Lung microvascular endothelial cell (primary cell): ENCODE results near the gene PALB2. TPM values are rescaled to one million over a fixed set of nuclear protein-coding genes. Genes with fewer than 3 reads are reported as not detected.
A peak's percentile ranks its signal among the peaks of the same experiment; 100 is the strongest.
"Not testable (repeated sequence)": the region's sequence is repeated elsewhere in the genome, so short reads cannot be mapped to it uniquely, and the experiment has no call there.

Experiments used
- DNase-seq, 2 donors: peaks; one replicate each; pipeline versions ENCODE4 v3.0.0 to v3.0.0-alpha.2; 2010; ENCODE audit warnings: low read depth in 2 of 2
- total RNA-seq: library from RNA; depleted of rRNA; stranded (reverse); fragments of >200 nt; gene quantifications from 2 replicates; pipeline ENCODE4 v1.2.1, GENCODE V29; 2014

PALB2 gene
- total RNA-seq, 1 donor from 2014 or later = 6.2 TPM

DNA sequence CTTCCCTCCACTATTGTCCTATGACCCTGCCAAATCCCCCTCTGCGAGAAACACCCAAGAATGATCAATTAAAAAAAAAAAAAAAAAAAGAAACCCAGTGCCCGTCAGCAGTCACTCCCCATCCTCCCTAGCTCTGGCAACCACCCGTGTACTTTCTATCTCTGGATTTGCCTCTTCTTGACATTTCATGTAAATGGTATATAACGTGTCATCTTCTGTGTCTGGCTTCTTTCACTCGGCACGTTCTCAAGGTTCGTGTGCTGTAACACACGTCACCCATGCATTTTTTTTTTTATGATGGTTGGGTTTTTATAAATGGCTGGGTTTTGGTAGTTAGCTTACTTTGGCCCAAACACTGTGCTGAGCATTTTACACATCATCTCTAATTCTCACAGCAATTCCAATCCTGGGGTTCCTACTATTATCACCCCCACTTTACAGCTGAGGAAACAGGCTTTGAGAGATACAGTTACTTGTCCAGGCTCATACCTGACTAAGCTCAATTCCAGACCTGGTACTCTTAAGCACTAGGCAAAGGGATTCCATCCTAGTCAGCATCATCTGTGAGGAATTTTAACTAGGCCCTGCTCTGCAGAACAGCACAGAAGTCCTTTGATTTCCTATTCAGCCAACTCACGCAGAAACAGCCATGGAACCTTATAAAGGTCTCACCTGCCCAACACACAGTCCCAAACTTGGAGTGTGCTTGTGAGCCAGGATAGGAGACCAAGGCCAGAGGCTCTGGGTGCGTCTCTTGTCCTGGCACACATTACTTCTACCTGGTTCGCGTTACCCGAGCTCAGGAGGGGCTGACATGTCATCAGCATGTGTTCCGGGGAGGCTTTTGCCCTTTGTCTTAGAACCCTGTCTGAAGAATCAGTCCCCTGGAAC lies 56.7 kb downstream of the PALB2 start:
- no peak for DNase-seq

DNA sequence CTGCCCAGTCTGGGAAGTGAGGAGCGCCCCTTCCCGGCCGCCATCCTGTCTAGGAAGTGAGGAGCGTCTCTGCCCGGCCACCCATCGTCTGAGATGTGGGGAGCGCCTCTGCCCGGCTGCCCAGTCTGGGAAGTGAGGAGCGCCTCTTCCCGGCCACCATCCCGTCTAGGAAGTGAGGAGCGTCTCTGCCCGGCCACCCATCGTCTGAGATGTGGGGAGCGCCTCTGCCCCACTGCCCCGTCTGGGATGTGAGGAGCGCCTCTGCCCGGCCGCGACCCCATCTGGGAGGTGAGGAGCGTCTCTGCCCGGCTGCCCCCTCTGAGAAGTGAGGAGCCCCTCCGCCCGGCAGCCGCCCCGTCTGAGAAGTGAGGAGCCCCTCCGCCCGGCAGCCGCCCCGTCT lies 57.8 kb downstream of the PALB2 start:
- DNase-seq = not testable (repeated sequence)

DNA sequence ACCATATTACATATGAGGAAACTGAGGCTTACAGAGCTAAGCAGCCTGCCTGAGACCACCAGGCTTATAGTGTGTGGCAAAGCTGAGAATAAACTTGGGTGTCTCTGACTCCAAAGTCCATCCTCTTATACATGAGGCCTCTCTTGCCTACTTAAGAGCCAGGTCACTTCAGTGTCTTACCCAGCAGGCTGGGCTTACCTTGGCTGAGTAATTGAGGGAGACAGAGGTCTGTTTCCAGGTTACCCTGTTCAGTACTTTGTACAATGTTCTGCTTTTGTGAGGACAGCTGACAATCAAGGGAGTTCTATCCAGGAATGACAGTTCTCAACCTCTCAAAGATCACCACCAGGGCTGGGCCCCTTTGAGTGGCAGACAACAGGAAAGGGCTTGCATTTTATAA lies 59.3 kb downstream of the PALB2 start:
- no peak for DNase-seq

DNA sequence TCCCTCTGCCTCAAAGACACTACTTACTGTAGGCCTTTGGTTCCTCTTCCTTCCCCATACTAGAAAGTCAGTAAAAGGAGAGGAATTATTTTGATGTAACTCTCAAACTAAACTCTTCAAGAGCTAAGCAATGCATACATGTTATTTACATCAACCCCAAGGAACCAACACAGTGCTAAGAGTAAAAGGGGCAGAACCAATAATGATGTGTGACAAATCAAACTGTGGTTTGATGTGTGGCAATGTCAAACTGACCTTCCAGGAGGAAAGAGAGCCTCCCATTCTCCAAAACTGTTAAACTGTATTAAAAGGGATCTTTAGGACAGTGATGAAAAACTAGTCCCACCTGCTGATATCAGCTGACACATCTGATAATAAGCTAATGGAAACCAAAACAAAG lies 60.7 kb downstream of the PALB2 start:
- no peak for DNase-seq

DNA sequence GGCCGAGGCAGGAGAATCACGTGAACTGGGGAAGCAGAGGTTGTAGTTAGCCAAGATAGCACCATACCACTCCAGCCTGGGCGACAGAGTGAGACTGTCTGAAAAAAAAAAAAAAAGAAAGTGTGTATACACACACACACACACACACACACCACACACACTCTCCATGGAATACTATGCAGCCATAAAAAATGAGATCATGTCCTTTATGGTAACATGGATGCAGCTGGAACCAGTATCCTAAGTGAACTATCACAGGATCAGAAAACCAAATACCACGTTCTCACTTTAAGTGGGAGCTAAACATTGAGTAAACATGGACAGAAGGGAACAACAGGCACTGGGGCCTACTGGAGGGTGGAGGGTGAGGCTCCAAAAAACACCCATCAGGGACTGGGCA lies 61.7 kb downstream of the PALB2 start:
- DNase-seq = no peak

DNA sequence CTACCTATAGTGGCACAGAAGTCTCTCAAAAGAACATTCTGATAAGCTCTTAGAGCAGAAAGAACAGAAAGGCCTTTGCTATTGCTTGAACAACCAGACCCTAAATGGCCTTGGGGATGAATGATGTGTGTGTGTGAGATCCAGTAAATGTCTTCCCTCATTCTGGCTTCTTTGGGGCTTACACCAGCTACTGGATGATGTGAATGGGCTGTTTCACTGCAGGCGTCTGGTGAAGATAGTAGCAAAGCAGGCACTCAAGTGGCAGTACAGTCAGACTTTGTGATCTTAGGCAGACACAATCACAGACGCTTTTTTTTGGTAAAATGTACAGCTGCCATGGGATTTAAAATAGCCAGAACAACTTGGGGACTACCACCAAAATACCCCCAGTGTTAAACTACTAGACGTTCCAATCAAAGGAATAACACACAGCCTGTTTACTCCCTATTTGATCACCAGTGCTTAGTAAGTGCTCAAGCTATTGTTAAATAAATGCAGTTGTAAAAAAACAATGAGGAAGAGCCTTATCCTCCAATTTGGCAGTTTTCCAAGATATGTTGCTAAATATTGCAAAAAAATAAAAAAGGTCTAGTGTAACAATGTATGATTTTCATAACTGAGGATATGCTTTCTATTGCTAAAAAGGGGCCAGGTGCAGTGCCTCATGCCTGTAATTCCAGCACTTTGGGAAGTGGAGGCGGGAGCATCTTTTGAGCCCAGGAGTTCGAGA lies 62.8 kb downstream of the PALB2 start:
- DNase-seq = peak; percentile 85 to 86

DNA sequence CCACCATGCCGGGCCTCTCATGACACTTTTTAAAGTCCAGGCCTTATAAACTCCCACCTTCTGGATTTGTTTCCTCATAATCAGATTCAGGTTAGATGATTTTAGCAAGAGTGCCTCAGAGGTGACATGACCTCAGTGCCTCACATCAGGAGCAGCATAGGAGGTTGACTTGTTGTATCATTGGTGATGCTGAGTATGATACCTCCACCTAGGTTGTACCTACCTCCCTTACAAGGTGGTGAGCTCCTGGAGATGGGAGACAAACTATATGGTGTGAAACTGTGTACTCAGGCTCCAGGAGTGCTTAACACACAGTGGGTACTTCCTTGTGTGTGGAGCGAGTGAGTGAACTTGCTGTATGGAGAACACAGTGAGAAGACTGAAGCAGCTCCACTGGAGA lies 63.6 kb downstream of the PALB2 start:
- DNase-seq = no peak

DNA sequence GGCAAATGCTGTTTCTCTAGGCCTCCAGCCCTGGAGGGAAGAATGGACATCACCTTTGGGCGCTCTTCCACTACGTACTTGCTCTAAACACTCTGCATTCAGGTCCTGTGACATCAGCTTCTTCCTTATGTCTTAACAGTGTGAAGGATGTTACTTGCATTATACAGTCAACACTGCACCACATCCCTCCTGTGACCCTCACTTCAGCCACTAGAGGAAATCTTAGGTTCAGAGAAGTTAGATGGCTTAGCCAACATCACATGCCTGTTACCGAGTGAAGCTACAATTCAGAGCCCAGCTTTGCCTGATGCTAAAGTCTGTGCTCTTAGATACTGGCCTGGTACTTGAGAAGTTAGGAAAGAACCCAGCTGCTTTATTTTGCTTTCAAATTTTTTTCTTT lies 65.3 kb downstream of the PALB2 start:
- DNase-seq = no peak

DNA sequence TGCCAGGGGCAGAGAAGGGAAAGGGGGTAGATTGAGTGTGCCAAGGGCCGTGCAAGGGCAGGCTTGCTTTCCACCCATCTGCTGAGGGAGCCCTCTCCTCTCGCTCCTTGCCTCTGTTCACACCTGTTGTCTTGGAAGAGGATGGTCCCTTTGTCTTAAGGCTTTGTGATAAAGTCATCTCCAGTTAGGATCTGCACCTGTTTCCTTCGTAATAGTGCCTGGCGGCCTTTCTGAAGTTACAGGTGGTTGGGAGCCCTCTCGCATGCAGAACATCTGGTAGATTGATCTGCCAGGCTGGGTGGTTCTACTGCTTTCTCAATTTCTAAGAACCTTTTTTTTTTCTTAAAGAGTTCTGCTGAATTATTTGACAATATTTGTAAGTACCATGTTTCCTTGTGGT lies 67.3 kb downstream of the PALB2 start:
- DNase-seq = no peak

DNA sequence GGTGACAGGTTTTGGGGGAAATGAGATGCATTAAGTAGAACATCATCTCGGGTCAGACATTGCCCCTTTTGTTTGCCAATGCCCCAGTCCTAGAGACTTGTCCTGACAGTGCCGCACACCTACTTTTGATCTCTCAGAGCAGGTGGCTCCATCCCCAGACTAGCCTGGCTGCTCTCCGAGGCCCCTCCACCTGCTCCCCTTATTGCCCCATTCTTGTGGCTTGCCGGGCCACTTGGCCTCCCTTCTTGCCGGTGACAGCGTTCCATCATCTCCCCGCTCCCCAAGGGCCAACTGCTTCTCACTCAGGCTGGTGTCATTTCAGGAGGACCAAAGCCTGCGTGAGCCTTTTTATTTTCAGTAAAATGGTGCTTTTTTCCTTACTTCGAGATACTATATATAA lies 68.7 kb downstream of the PALB2 start:
- DNase-seq = no peak

DNA sequence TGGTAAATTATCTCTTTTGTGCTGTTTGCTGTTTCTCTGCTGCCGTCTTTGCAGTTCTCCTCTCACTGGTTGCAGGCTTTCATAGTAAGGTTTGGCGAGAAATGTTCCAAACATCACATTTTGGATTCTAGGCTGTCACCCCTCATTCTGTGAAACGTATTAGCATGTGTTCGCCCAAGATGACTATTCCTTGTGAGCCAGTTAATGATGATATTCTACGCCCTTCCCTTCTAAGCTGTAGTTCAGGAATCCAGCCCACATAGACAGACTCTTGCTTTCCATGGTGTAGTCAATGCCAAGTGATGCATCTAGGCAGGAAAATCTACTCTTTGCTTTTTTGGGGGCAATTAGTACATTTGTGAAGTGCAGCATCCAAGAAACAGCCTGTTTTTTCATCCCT lies 69.2 kb downstream of the PALB2 start:
- DNase-seq = no peak

DNA sequence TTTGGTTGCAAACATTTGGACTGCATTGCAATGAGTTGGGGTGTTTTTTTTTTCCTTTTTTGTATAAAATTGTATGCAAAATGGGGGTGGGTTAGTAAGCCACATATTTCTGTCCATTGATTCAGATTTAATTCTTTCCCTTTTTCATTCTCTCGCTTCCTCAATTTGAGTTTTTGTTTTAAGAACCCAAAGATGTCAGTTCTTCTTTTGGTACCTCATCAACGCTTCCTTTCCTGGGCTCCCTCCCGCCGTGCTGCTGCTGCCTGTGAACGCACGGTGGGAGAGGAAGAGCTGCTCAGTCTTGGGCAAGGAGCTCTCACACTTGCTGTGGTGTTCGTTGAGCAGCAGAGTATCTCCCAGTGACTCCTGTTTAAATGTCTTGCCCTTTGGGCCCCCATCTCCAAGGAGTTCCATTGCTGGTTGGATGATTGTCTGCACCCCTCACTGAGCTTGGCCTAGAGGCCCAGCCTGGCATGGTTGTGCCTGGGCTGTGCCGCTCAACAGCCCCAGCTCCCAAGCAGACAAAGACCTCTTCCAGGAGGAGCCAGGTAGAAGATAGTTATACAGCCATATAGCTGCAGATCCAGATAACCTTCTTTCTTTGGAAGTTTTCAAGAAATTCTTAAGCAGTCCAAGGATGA lies 70.0 kb downstream of the PALB2 start:
- DNase-seq = no peak

DNA sequence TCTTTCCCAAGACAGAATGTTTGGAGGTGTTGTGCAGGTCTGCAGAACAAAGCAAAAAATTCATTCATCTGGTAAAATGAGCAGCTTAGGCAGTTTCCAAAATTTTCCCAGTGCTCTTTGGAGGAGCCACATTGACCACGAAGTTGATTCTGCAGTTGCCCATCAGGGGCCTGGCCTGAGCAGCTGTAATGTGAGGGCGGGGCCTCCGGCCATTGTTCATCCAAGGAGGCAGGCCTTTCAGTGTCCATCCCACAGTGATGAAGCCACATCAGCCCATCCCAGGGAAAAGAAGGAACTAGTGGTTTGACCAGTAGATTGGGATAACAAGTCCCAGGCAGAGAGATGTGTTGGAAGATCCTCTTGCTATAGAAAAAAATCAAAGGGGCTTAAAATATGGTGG lies 73.5 kb downstream of the PALB2 start:
- DNase-seq = no peak

DNA sequence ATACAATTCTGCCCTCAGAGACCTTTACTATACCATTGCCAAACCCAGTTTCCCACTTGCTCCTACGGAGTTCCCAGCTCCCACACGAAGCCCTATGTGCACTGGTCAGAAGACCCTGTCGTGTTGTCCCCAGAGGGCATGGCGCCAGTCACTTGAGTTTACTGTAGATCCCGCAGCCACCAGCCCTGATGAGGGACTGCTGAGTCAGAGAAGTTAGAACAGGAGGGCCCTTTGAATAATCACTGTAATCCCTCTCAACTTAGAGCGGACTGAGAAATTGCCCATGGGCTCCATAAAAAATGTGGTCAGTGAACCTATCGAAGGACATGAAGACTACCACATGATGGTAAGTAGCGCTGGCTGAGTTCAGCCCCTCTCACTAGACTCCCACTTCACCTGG lies 74.4 kb downstream of the PALB2 start:
- DNase-seq = no peak

DNA sequence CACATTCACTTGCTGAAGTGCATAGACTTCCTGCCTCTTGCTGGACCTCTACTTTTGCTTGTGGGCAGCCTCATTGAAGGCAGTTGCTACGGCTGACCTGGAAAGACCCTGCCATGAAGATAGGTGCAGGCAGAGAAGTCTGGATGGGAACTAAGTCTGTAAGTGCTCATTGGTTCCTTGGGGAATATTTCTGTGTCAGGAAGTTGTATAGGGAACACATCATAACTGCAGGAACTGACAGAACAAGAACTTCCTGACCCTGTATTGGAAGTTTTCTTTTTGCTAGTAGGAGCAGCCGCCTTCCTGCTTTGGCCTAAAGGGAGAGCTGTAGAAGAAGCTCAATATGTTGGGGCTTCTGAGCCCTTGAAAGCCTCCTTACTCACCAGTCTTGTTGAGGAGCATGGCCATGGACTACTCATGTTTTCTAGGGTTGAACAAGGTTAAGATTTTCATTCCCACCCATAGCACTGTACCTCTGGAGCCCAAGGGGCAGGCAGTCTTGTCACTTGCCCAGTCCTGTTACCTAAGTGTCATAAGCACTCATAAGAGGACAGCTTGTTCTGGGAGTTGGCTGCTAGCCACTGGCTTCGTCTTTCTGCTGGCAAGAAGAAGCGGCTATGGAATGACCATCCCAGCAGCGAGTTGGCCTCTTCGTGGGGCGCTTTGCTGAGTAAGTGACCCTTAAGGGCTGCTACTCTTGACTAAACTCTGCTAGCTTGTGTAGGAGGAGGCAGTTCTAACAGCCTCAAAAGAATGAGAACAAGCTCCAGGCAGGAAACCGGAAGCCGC lies 76.3 kb downstream of the PALB2 start:
- DNase-seq = peak in 1 of 2 donors; percentile 49

DNA sequence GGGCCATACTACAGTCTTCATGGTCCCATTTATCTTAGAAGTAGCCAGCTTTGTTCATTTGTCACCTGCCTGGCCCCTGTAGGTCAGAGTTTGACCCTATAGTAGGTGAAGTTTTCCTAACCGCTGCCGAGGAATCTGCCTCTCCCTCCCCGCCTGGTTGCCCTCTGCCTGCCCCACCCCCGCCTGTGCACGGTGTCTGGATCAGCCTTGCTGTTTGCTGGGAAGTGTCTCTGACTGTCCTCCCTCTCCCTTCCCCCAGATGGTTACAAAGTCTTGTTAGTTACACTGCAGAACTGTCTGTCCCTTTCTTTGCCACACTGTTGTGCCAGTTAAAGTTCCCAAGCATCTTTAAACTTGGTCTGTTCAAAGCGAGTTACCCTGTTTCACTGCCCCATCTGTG lies 77.9 kb downstream of the PALB2 start:
- no peak for DNase-seq

DNA sequence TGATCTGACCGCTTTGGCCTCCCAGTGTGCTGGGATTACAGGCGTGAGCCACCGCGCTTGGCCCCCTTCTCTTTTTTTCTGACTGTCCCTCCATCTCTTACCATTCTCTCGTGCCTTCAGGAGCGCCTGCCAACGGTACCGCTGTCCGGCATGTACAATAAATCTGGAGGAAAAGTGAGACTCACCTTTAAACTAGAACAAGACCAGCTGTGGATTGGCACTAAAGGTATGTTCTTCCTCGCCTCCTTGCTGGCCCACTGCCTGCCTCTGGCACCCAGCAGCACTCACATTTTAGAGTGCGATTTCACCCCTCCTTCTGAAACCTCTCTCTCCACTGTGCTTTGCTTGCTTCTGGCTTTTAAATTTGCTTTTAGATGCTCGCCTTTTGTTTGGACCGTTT lies 78.6 kb downstream of the PALB2 start:
- no peak for DNase-seq

DNA sequence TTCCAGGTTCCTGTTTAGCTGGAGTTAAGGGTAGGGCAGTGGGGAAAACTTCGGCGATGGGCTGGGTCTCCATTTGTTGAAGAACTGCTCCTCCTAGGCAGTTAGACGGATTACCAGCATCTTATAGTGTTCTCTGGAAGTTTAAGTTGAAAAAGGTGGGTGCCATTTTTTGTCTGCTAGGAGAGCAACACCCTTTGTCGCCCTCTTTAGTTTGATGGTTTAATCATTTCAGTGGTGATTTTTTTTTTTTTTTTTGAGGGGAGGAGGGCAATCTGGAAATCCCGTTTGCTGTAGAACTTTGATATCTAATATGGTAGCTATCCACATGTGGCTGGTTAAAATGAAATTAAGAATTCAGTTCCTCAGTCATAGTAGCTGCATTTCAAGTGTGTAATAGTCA lies 79.5 kb downstream of the PALB2 start:
- no peak for DNase-seq

DNA sequence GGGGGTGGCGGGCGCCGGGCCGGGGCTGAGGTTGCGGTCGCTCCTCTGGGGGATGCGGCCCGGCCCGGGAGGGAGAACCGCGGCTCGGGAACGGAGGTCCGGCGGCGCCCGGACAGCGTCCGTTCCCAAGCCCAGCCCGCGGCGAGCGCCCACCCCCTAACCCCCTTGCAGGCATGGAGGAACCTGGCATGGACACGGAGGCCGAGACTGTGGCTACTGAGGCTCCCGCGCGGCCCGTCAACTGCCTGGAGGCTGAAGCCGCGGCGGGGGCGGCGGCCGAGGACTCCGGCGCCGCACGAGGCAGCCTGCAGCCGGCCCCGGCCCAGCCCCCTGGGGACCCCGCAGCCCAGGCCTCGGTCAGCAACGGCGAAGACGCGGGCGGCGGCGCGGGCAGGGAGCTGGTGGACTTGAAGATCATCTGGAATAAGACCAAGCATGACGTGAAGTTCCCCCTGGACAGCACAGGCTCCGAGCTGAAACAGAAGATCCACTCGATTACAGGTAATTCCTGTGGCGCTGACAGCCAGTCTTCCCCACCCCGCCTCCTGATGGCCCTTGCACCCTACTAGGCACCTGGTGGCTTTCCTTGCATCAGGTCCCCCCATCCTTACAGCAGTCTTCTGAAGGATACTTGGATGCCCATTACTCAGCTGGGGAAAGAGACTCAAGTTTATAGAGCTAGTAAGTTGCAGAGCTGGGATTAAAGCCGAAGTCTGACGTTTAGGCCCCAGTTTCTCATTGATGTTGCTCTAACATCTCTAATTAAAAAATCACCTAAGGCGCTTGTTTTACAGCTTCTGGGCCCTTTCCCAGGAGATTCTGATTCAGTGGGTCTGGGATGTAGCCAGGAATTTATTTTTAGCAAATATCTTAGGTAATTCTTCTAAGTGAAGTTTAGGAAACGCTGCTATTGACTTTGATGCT lies 83.1 kb downstream of the PALB2 start:
- peak; percentile 35 to 40 for DNase-seq
